Subcutaneous adipose tissue (tissue), 4 donors: Measurements from ENCODE around the gene RHOD. TPM values are rescaled to one million over a fixed set of nuclear protein-coding genes. Genes with fewer than 3 reads are reported as not detected.

ENCODE experiments used
- total RNA-seq, 4 donors: library from RNA; depleted of rRNA; stranded (reverse); fragments of >200 nt; gene quantifications; one replicate each; pipeline ENCODE4 v1.1.0, GENCODE V29; 2016
- TF ChIP-seq, protein P1 (sequence below): fragments of 450-650 bp; IDR thresholded peaks from one replicate; pipeline ENCODE4 v1.5.1; 2016; ENCODE audit warnings: low read depth, mild to moderate bottlenecking, control low read depth, antibody characterized with exemption, moderate library complexity

RHOD gene
- total RNA-seq, 4 donors from 2014 or later = 8.6 to 21.4 (median 13.9) TPM

DNA sequence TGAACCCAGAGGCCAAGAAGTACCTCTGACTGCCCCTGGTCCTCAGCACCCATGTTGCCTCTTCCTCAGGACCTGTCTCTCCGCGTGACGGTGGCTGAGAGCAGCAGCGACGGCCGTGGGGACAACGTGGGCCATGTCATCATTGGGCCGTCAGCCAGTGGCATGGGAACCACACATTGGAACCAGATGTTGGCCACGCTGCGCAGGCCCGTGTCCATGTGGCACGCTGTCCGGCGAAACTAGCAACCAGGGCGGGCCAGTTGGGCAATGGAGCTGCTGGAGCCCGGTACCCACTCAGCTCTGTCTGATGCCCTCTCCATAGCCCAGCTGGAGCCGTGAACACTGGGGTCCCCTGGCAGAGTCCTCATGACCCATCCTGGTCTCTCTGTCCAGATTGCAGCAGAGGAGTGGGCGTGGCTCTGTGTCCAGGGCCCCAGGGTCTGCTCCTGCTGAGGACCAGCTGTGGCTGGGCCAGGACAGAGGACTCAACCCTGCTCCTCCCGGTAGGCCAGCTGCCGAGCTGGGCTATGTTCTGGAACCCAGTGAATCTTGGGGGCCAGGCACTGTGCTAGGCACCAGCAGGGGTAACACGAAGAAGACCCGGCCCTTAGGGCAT, 8.0 kb upstream of the RHOD start:
- TF ChIP-seq, protein P1, sequence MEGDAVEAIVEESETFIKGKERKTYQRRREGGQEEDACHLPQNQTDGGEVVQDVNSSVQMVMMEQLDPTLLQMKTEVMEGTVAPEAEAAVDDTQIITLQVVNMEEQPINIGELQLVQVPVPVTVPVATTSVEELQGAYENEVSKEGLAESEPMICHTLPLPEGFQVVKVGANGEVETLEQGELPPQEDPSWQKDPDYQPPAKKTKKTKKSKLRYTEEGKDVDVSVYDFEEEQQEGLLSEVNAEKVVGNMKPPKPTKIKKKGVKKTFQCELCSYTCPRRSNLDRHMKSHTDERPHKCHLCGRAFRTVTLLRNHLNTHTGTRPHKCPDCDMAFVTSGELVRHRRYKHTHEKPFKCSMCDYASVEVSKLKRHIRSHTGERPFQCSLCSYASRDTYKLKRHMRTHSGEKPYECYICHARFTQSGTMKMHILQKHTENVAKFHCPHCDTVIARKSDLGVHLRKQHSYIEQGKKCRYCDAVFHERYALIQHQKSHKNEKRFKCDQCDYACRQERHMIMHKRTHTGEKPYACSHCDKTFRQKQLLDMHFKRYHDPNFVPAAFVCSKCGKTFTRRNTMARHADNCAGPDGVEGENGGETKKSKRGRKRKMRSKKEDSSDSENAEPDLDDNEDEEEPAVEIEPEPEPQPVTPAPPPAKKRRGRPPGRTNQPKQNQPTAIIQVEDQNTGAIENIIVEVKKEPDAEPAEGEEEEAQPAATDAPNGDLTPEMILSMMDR = no peak

DNA sequence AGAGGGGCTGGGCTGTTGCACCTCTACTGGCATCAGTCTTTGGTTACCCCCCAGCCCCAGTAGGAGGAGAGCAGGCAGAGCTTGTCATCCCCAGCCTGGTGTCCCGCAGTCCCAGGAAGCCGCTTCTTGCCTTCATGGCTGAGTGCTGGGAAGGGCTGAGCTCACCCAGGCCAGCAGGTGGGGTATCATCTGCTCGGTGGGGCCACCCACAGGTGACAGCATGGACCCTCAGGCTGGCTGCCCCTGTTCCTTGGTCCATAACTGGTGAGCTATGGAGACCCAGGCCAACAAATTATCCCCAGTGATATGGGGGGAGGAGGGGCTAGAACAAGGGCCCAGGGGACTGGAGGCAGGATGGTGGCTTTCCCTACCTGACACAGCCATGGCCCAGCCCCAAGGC, 6.5 kb upstream of the RHOD start:
- TF ChIP-seq, protein P1 = no peak

DNA sequence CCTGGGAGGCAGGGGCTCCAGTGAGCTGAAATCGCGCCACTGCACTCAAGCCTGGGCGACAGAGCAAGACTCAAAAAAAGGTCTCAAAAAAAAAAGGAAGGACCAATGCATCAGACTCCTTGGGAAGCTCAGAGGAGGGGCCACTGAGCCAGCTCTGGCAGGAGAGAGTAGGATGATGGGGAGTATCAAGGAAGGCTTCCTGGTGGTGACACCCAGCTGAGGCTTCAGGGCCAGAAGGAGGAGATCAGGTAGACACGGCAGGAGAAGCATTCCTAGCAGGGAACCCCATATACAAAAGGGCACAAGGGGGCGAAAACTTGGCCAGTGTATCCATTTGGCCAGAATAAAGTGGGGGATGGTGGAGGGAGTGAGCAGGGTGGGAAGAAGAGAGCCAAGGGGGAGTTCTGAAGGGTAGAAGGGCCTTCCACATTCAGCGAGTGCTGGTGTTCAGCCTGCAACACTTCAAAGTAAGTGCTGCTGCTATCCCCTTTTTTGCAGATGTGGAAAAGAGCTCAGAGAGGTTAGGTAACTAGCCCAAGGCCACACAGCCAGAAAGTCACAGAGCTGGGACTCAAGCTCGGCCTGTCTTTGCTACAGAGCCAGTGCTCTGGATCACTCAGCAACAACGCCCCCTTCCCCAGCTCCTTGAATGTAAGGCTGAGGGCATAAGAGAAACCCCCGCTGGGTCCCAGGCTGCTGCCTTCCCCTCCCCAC, 5.3 kb upstream of the RHOD start:
- TF ChIP-seq, protein P1 = no peak

DNA sequence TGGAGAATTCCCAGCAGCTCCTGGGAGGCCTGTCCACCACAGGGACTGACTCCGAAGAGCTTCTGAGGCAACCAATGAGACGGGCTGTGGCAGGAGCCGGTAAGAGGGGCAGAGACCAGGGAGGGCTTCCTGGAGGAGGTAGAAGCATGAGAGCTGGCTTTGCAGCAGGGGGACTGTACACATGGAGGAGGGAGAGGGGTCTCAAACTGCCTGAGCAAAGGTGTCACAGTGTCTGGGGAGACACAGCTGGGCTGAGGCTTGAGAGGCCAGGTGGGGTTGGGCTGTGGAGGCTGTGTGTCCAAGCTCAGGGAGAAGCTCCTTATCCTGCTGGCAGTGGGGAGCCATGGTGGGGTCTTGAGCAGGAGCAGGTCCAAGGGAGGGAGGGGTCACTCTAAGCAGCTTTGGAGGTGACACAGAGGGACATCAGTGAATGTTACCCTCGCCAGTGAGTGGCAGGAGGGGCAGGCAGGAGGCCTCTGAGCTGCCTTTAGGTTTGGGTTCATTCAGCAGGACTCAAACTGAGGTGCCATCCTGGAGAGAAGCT, 4.6 kb upstream of the RHOD start:
- TF ChIP-seq, protein P1 = no peak

DNA sequence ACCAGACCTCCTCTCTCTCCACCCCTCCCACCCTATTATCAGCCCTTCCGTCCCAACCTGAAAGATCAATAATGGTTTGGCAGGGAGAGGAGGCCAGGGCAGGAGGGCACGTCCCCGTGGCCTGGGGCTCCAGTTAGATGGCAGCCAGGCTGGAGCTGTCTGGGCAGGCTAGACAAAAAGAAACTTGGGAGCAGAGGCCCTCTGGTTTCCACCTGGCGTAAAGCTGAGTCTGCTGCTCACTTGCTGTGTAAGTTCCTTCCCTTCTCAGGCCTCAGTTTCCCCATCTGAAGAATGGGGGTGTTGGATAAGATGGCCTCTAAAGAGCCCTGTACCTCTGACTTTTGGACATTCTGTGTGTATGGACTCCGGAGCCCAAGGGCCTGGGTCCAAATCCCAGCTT, 3.8 kb upstream of the RHOD start:
- TF ChIP-seq, protein P1 = no peak

DNA sequence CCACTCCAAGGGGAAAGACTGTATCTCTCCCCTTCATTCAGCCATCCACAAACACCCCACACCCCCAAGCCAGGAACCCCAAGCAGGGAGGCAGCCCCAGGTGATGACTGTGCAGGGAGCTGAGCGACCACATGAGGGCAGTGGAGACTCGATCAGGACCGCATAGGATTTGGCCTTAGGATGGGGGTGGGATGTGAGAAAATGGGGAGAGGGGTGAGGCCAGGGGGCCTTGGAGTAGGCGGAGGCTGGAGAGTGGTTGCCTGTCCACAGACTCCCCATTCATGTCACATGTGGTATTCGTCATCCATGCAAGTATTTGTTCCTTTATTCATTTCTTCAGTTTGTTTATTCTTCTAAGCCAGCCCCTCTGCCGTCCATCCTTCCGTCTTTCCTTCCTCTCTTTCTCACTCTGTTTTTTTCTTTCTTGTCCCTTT, 2.7 kb upstream of the RHOD start:
- TF ChIP-seq, protein P1 = no peak

DNA sequence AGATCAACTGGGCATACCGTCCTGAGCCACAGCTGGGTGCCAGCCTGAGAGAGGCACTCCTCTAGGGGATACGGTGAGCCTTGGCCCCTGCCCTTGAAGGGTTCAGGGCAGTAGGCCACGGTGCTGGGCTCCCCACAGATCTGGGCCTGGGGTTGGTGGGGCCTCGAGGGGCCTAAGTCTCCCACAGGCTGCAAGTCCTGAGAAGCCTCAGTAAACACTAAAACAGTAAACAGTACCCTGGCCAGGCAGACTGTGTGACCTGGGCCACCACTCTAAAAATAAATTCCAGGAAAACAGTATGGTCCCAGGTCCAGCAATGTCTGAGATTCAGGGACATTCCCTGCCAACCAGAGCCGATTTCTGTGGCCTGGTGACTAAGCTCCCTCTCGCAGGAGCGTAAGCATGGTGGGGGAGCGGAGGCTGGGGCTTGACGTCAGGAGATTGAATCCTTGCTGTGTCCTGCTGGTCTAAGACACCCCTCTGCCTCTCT, 2.3 kb upstream of the RHOD start:
- TF ChIP-seq, protein P1 = no peak
